HEK293 (cell line): ENCODE data around the gene HLA-E.

Experiments
- REST ChIP-seq: fragments of 450-650 bp; formaldehyde crosslinking; IDR thresholded peaks from 2 replicates; pipeline ENCODE4 v1.5.1; 2016; ENCODE audit warnings: missing biosample characterization, missing genetic modification characterization
- ZNF549 ChIP-seq: fragments of 450-650 bp; IDR thresholded peaks from 2 replicates; pipeline ENCODE4 v1.5.1; 2018; ENCODE audit warnings: missing biosample characterization, missing genetic modification characterization, mild to moderate bottlenecking, inconsistent platforms, moderate library complexity

The HLA-E gene

GRCh38 chr6:30542915-30543314 is 53.6 kb downstream of the HLA-E start (continued):
- TF ChIP-seq REST (tag by site-specific recombination) (no peak), ZNF549 (tag by site-specific recombination) (no peak)
